CD4-positive, alpha-beta T cell treated with Interferon gamma for 1 hour (primary cell): Measurements from ENCODE around the gene CDH8.
A peak's percentile ranks its signal among the peaks of the same experiment; 100 is the strongest.
"Not testable (repeated sequence)": the region's sequence is repeated elsewhere in the genome, so short reads cannot be mapped to it uniquely, and the experiment has no call there.

ENCODE experiments used
- DNase-seq: peaks from one replicate; pipeline ENCODE4 v3.0.0-alpha.2; 2020

CDH8 gene

GRCh38 chr16:61929776-61930175, 106.5 kb downstream of the CDH8 start:
- no peak for DNase-seq

GRCh38 chr16:61926766-61927165, 109.5 kb downstream of the CDH8 start:
- no peak for DNase-seq

GRCh38 chr16:61923629-61924028, 112.6 kb downstream of the CDH8 start:
- DNase-seq = no peak

- DNase-seq = no peak
Measured at GRCh38 chr16:61921373-61921772, 114.9 kb downstream of the CDH8 start.

GRCh38 chr16:61917865-61918826, 118.1 kb downstream of the CDH8 start:
- DNase-seq = not testable (repeated sequence)

- no peak for DNase-seq
Measured at GRCh38 chr16:61915569-61915968, 120.7 kb downstream of the CDH8 start.

- no peak for DNase-seq
Measured at GRCh38 chr16:61909074-61909473, 127.2 kb downstream of the CDH8 start.

GRCh38 chr16:61908426-61908825, 127.8 kb downstream of the CDH8 start:
- DNase-seq = no peak

GRCh38 chr16:61901689-61902088, 134.5 kb downstream of the CDH8 start:
- DNase-seq = no peak

GRCh38 chr16:61900482-61900881, 135.8 kb downstream of the CDH8 start:
- DNase-seq = no peak

GRCh38 chr16:61897657-61898056, 138.6 kb downstream of the CDH8 start:
- no peak for DNase-seq

- no peak for DNase-seq
Measured at GRCh38 chr16:61892531-61892930, 143.7 kb downstream of the CDH8 start.

GRCh38 chr16:61891460-61891859, 144.8 kb downstream of the CDH8 start:
- no peak for DNase-seq

GRCh38 chr16:61890386-61890785, 145.9 kb downstream of the CDH8 start:
- no peak for DNase-seq

GRCh38 chr16:61887903-61888302, 148.3 kb downstream of the CDH8 start:
- DNase-seq = peak; percentile 6

GRCh38 chr16:61885343-61885742, 150.9 kb downstream of the CDH8 start:
- DNase-seq = no peak

- no peak for DNase-seq
Measured at GRCh38 chr16:61879306-61879705, 156.9 kb downstream of the CDH8 start.

GRCh38 chr16:61877436-61877835, 158.8 kb downstream of the CDH8 start:
- no peak for DNase-seq

GRCh38 chr16:61872778-61873119, 163.5 kb downstream of the CDH8 start:
- DNase-seq = no peak

GRCh38 chr16:61871837-61872777, 164.1 kb downstream of the CDH8 start:
- DNase-seq = no peak

GRCh38 chr16:61862221-61863155, 173.8 kb downstream of the CDH8 start:
- DNase-seq = no peak

- no peak for DNase-seq
Measured at GRCh38 chr16:61858988-61859387, 177.2 kb downstream of the CDH8 start.

GRCh38 chr16:61842666-61843065, 193.6 kb downstream of the CDH8 start:
- no peak for DNase-seq
